Measurements from ENCODE around the gene ALK. TPM values are rescaled to one million over a fixed set of nuclear protein-coding genes. Genes with fewer than 3 reads are reported as not detected.

Gene ALK
- total RNA-seq, 2 donors from 2014 or later, result 0.13 to 0.46 TPM

DNA sequence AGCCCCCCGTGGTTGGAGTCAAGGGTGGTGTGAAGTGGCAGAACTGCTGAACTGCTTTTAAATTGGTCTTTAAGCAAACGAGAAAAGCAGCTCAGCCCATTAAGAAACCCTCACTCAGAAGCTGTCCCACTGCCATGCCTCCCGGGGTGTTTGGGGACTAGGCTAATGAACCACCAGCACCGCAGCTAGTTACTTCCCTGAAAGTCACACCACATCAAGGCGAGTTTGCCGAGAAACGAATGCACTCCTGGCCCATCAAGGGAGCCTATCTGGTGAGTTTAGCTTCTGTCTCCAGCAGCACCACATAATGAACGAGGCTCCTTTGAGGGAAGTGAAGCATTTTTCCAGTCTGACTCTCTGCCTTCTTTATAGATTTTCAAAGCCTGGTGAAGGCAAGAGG lies 14.6 kb upstream of the ALK start:
- TF ChIP-seq, protein P1, sequence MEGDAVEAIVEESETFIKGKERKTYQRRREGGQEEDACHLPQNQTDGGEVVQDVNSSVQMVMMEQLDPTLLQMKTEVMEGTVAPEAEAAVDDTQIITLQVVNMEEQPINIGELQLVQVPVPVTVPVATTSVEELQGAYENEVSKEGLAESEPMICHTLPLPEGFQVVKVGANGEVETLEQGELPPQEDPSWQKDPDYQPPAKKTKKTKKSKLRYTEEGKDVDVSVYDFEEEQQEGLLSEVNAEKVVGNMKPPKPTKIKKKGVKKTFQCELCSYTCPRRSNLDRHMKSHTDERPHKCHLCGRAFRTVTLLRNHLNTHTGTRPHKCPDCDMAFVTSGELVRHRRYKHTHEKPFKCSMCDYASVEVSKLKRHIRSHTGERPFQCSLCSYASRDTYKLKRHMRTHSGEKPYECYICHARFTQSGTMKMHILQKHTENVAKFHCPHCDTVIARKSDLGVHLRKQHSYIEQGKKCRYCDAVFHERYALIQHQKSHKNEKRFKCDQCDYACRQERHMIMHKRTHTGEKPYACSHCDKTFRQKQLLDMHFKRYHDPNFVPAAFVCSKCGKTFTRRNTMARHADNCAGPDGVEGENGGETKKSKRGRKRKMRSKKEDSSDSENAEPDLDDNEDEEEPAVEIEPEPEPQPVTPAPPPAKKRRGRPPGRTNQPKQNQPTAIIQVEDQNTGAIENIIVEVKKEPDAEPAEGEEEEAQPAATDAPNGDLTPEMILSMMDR (conservative IDR thresholded peaks at IDR 0.05), result no peak
- H3K9me3 Mint-ChIP-seq, result no peaks in the 10 kb centered on the region
- H3K4me3 Mint-ChIP-seq, result no peak overlapping the region
- 85 to 90% methylated on average over 8 of the region's 8 CpGs for WGBS, 2 experiments (ENCODE audit: insufficient coverage in 1 of 2, insufficient read length in 1 of 2)
- H3K27me3 Mint-ChIP-seq (ENCODE audit: insufficient read depth), result peaks cover 11% of the 10 kb centered on the region
- no peak overlapping the region for H3K9ac ChIP-seq (ENCODE audit: extremely low read depth, low read length, poor library complexity, severe bottlenecking)
- no peak overlapping the region for H3K27ac ChIP-seq (ENCODE audit: low read depth, low read length)
- no peak overlapping the region for H3K4me3 ChIP-seq (ENCODE audit: low read length)
- DNase-seq, result peak; percentile 59
- H3K9me3 ChIP-seq (ENCODE audit: control insufficient read depth, low read length), result no peaks in the 10 kb centered on the region
- H3K27me3 ChIP-seq (ENCODE audit: control insufficient read depth, insufficient read depth, low read length, poor library complexity, severe bottlenecking), result no peaks in the 10 kb centered on the region
- no peaks in the 10 kb centered on the region for H3K4me1 ChIP-seq (ENCODE audit: control insufficient read depth, insufficient read depth, low read length)
- H3K36me3 ChIP-seq (ENCODE audit: control insufficient read depth, insufficient read depth, low read length), result no peaks in the 10 kb centered on the region
- H3K36me3 Mint-ChIP-seq (ENCODE audit: low read depth), result no peaks in the 10 kb centered on the region
- peaks cover 26% of the 10 kb centered on the region for H3K4me1 Mint-ChIP-seq
- H3K27ac Mint-ChIP-seq, result no peak overlapping the region

DNA sequence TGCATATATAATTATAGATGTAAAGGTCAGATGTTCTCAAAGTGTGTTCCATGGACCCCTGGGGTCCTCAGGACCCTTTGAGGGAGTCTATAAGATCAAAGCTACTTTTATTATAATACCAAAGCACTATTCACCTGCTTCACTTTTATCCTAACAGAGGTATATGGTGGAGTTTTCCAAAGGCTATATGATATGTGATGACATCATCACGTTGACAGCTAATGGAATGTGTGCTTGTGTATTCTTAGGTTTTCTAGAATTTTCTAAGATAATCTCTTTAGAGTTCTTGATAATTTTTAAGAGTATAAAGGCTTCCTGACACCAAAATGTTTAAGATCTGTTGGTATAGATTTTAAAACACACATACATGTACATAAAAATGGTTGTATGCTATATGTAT lies 10.4 kb upstream of the ALK start:
- 80 to 85% methylated on average over 1 of the region's 1 CpG for WGBS, 2 experiments (ENCODE audit: insufficient coverage in 1 of 2, insufficient read length in 1 of 2)
- Histone ChIP-seq H3K4me3 (ENCODE audit: low read length) (no peak overlapping the region), H3K27me3 (ENCODE audit: control insufficient read depth, insufficient read depth, low read length, poor library complexity, severe bottlenecking) (no peaks in the 10 kb centered on the region), H3K9me3 (ENCODE audit: control insufficient read depth, low read length) (no peaks in the 10 kb centered on the region), H3K36me3 (ENCODE audit: control insufficient read depth, insufficient read depth, low read length) (no peaks in the 10 kb centered on the region), H3K9ac (ENCODE audit: extremely low read depth, low read length, poor library complexity, severe bottlenecking) (no peak overlapping the region), H3K4me1 (ENCODE audit: control insufficient read depth, insufficient read depth, low read length) (peaks cover 5% of the 10 kb centered on the region), H3K27ac (ENCODE audit: low read depth, low read length) (no peak overlapping the region)
- DNase-seq, result no peak
- Mint-ChIP-seq H3K27me3 (ENCODE audit: insufficient read depth) (peaks cover 13% of the 10 kb centered on the region), H3K4me3 (no peak overlapping the region), H3K36me3 (ENCODE audit: low read depth) (no peaks in the 10 kb centered on the region), H3K4me1 (peaks cover 15% of the 10 kb centered on the region), H3K9me3 (no peaks in the 10 kb centered on the region), H3K27ac (no peak overlapping the region)
- TF ChIP-seq, protein P1 (conservative IDR thresholded peaks at IDR 0.05), result no peak

DNA sequence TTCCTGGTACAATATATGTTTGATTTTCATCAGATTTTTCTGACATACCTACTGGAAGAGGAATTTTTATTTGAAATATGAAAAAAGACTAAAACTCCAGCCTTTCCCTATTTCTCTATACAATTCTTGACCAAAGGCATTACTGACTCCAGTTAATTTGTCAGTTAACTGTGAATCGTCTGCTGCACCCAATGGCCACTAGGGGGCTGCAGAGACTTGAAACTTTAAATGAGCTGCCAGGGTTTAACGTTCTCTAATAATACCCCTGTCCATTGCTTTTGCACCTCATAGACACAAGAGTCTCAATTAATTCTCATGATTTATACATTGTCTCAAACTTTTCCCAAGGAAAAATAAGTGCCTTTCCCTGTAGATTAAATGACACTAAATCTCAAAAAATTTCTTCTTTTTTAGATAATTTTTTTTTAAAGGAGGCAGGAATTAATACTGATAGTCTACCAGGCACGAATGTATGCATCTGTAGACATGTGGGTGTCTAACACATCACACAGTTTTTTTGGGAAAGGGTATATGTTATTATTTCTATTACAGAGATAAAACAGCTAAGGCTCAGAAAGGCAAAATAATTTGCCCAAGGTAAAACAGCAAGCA lies 1.8 kb upstream of the ALK start:
- Histone ChIP-seq H3K27ac (ENCODE audit: low read depth, low read length) (no peak overlapping the region), H3K9me3 (ENCODE audit: control insufficient read depth, low read length) (no peaks in the 10 kb centered on the region), H3K9ac (ENCODE audit: extremely low read depth, low read length, poor library complexity, severe bottlenecking) (no peak overlapping the region), H3K4me1 (ENCODE audit: control insufficient read depth, insufficient read depth, low read length) (peaks cover 12% of the 10 kb centered on the region), H3K36me3 (ENCODE audit: control insufficient read depth, insufficient read depth, low read length) (no peaks in the 10 kb centered on the region), H3K4me3 (ENCODE audit: low read length) (no peak overlapping the region), H3K27me3 (ENCODE audit: control insufficient read depth, insufficient read depth, low read length, poor library complexity, severe bottlenecking) (peaks cover 31% of the 10 kb centered on the region)
- H3K27me3 Mint-ChIP-seq (ENCODE audit: insufficient read depth), result peaks cover 34% of the 10 kb centered on the region
- no peak overlapping the region for H3K4me3 Mint-ChIP-seq
- H3K4me1 Mint-ChIP-seq, result peaks cover 9% of the 10 kb centered on the region
- TF ChIP-seq, protein P1 (conservative IDR thresholded peaks at IDR 0.05), result peak; percentile 99
- 33% methylated on average over 3 of the region's 3 CpGs; no CpG with 5 or more reads in 1 of the 2 experiments for WGBS, 2 experiments (ENCODE audit: insufficient coverage in 1 of 2, insufficient read length in 1 of 2)
- H3K27ac Mint-ChIP-seq, result no peak overlapping the region
- H3K36me3 Mint-ChIP-seq (ENCODE audit: low read depth), result no peaks in the 10 kb centered on the region
- H3K9me3 Mint-ChIP-seq, result no peaks in the 10 kb centered on the region
- peak; percentile 87 for DNase-seq
